Kidney epithelial cell (primary cell): ENCODE data around the gene DGKI. TPM values are rescaled to one million over a fixed set of nuclear protein-coding genes. Genes with fewer than 3 reads are reported as not detected.
"Not testable (repeated sequence)": the region's sequence is repeated elsewhere in the genome, so short reads cannot be mapped to it uniquely, and the experiment has no call there.

Experiments
- DNase-seq: peaks from one replicate; pipeline ENCODE4 v3.0.0-alpha.2; 2010; ENCODE audit warnings: low read depth
- H3K27me3 ChIP-seq: 2 replicates; pipeline ENCODE4 v1.6.0; 2011; ENCODE audit warnings: low read length; ENCODE audit not compliant: control insufficient read depth, insufficient read depth
- H3K36me3 ChIP-seq: 2 replicates; pipeline ENCODE4 v1.5.1; 2011; ENCODE audit warnings: low read length; ENCODE audit not compliant: control insufficient read depth, insufficient read depth
- H3K4me3 ChIP-seq: 2 replicates; pipeline ENCODE4 v1.5.1; 2011; ENCODE audit warnings: low read depth, mild to moderate bottlenecking, control low read depth, low read length
- CTCF ChIP-seq: IDR thresholded peaks from 2 replicates; pipeline ENCODE4 v1.5.1; 2011; ENCODE audit warnings: mild to moderate bottlenecking, moderate library complexity, low read length, control low read depth, inconsistent platforms; ENCODE audit not compliant: insufficient read depth, poor library complexity, severe bottlenecking
- total RNA-seq: library from RNA; depleted of rRNA; stranded (reverse); fragments of >200 nt; gene quantifications from 2 replicates; pipeline ENCODE4 v1.2.3, GENCODE V29; 2015

The DGKI gene
- total RNA-seq, 1 donor from 2014 or later, result 3.5 TPM

- no peak for TF ChIP-seq CTCF
- Histone ChIP-seq H3K36me3 (no peaks in the 10 kb centered on the region), H3K27me3 (no peaks in the 10 kb centered on the region), H3K4me3 (no peak overlapping the region)
- DNase-seq, result no peak
Observed at GRCh38 chr7:137462074-137462715, 384.6 kb downstream of the DGKI start.

- no peak overlapping the region for H3K4me3 ChIP-seq
- DNase-seq, result no peak
- TF ChIP-seq CTCF, result no peak
Observed at GRCh38 chr7:137458399-137458798, 388.4 kb downstream of the DGKI start.

GRCh38 chr7:137454767-137455166 is 392.0 kb downstream of the DGKI start:
- no peak for TF ChIP-seq CTCF
- H3K4me3 ChIP-seq, result no peak overlapping the region
- no peaks in the 10 kb centered on the region for H3K36me3 ChIP-seq
- no peak for DNase-seq
- no peaks in the 10 kb centered on the region for H3K27me3 ChIP-seq

More at GRCh38 chr7:137458399-137458798, 388.4 kb downstream of the DGKI start:
- Histone ChIP-seq H3K36me3 (no peaks in the 10 kb centered on the region), H3K27me3 (no peaks in the 10 kb centered on the region)

GRCh38 chr7:137454246-137454724 is 392.5 kb downstream of the DGKI start:
- H3K4me3 ChIP-seq, result no peak overlapping the region
- H3K36me3 ChIP-seq, result no peaks in the 10 kb centered on the region
- no peak for DNase-seq
- TF ChIP-seq CTCF, result peak; percentile 56
- no peaks in the 10 kb centered on the region for H3K27me3 ChIP-seq

- H3K4me3 ChIP-seq, result no peak overlapping the region
- no peak for TF ChIP-seq CTCF
Observed at GRCh38 chr7:137453356-137453755, 393.4 kb downstream of the DGKI start.

GRCh38 chr7:137449016-137449415 is 397.8 kb downstream of the DGKI start:
- H3K27me3 ChIP-seq, result no peaks in the 10 kb centered on the region
- DNase-seq, result no peak
- no peak for TF ChIP-seq CTCF
- H3K36me3 ChIP-seq, result no peaks in the 10 kb centered on the region
- no peak overlapping the region for H3K4me3 ChIP-seq

More at GRCh38 chr7:137453356-137453755, 393.4 kb downstream of the DGKI start:
- Histone ChIP-seq H3K36me3 (no peaks in the 10 kb centered on the region), H3K27me3 (no peaks in the 10 kb centered on the region)
- DNase-seq, result no peak

GRCh38 chr7:137448572-137448971 is 398.2 kb downstream of the DGKI start:
- not testable (repeated sequence) for H3K36me3 ChIP-seq, DNase-seq

More at GRCh38 chr7:137448572-137448971, 398.2 kb downstream of the DGKI start:
- not testable (repeated sequence) for H3K4me3 ChIP-seq, H3K27me3 ChIP-seq
